GM18507 (cell line): Measurements from ENCODE around the gene PRKCH.

ENCODE experiments used
- DNase-seq: peaks from one replicate; pipeline ENCODE4 v3.0.0; 2011; ENCODE audit warnings: low read depth; ENCODE audit not compliant: insufficient read length; ENCODE audit errors: extremely low spot score
- FAIRE-seq: peaks from 2 replicates; lab custom pipeline; 2011; peaks lifted over from hg19 to GRCh38; lab: Jason Lieb, UNC

Gene PRKCH

DNA sequence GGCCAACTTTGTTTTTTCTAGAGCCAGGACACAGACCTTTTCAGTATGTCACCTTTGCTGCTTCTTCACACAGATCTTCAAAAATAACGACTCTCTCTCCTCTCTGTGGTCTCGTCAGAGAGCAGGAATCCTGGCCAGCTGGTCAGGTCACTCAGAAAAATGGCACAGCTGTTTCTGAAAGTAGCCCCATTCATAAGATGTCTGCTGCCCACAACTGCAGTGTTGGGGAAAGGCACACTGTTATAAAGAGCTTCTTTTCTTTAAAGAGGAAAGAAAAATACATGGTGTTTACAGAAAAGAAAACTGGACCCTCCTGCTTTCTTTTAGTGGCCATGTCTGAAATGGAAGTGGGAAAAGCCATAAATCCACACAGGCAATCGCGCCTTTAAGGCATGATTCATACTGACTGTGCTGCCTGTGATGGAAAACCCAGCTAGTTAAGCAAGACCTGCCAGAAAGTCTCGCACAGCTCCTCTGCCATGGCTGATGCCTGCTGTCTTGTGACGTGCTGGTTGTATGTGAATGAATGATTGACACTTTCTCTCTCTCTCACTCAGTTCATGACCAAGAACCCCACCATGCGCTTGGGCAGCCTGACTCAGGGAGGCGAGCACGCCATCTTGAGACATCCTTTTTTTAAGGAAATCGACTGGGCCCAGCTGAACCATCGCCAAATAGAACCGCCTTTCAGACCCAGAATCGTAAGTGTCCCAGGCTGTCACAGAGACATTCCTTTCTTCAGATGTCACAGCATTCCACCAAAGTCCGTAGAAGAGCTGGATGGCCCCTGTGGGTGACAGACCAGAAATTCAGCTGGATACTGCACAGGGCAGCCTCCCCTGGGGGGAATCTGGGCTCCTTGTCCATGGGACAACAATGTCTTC is 226.0 kb downstream of the PRKCH start:
- DNase-seq (no peak), FAIRE-seq (no peak)

DNA sequence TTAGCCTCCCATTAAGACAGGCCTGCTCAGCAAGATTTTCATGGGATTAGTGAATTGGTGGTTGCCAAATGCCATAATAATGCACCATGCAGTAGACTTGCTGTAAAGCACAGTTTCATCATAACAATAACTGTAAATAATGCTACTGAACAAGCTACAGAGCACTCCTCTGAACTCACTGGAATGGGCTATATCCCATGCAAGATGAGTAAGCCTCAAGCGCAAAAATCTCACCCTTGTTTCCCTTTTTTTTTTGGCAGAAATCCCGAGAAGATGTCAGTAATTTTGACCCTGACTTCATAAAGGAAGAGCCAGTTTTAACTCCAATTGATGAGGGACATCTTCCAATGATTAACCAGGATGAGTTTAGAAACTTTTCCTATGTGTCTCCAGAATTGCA is 228.0 kb downstream of the PRKCH start:
- DNase-seq (no peak), FAIRE-seq (no peak)

GRCh38 chr14:61551384-61551783 is 230.0 kb downstream of the PRKCH start:
- FAIRE-seq (no peak), DNase-seq (no peak)

DNA sequence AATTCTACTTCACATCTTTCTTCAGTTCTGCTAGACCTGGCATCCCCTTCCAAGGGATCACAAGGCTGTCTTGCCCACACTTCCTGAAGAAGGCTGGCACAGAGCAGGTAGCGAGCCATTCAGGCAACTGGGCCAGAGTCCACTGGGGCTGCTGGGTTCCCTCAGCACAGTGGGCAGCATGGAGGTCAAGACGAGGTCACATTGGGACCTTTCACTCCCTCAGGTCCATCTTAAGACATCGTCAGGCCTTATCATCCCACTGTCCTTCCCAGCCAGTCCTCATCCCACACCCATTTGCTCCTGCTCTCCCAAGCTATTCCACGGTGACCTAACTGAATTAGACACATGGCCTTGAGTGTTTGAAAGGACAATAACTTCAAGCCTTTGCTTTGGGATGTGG is 230.9 kb downstream of the PRKCH start:
- DNase-seq (no peak), FAIRE-seq (no peak)

GRCh38 chr14:61553730-61554641 is 232.6 kb downstream of the PRKCH start:
- DNase-seq: no peak
- FAIRE-seq: no peak

GRCh38 chr14:61555056-61555838 is 233.9 kb downstream of the PRKCH start:
- FAIRE-seq: no peak
- no peak for DNase-seq

- FAIRE-seq: no peak
- DNase-seq: no peak
These were observed 235.1 kb downstream of the PRKCH start for GRCh38 chr14:61556455-61556854.

GRCh38 chr14:61557262-61557661 is 235.9 kb downstream of the PRKCH start:
- no peak for FAIRE-seq
- no peak for DNase-seq

GRCh38 chr14:61557854-61558253 is 236.5 kb downstream of the PRKCH start:
- no peak for DNase-seq
- no peak for FAIRE-seq

DNA sequence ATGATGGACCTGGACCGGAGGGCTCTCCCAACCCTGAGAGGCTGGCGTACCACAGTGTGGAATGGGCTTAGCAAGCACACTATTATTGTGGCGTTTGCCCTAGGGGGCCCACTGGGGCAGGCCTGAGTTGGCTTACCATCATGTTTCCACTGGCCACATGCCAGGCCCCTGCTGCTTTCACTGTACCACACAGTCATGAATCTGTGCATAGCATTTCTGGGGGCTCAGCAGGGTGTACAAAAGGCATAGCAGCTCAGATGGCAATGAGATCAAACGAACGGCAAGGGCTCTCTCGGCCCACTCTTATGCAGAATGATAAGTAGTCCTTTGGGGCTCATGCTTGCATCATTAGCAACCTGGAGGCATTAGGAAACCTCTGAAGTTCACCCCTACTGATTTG is 236.9 kb downstream of the PRKCH start:
- no peak for FAIRE-seq
- DNase-seq: no peak

GRCh38 chr14:61559641-61560201 is 238.3 kb downstream of the PRKCH start:
- no peak for FAIRE-seq
- no peak for DNase-seq

DNA sequence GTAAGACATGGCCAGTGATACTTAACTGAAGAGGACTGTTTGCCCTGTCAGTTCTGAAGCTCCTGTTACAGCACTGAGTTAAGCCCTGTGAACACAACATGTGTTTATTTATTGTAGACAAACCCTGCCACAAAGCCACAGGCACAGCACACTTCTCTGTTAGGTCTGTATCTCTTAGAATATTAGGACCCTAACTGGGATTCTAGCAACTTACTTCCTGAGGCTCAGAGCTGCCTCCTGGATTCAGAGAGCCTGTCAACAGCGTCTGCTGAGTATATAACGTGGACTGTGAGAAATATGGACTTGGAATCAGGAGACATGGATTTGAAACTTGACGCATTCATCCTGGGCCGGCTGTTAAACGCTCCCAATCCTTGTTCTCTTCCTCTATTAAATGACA is 238.9 kb downstream of the PRKCH start:
- DNase-seq (no peak), FAIRE-seq (no peak)

- FAIRE-seq (no peak), DNase-seq (no peak)
These were observed 239.7 kb downstream of the PRKCH start for GRCh38 chr14:61561104-61561503.

GRCh38 chr14:61561657-61562276 is 240.4 kb downstream of the PRKCH start:
- no peak for FAIRE-seq

GRCh38 chr14:61562321-61563161 is 241.2 kb downstream of the PRKCH start:
- DNase-seq (no peak), FAIRE-seq (no peak)

More at GRCh38 chr14:61561657-61562276, 240.4 kb downstream of the PRKCH start:
- no peak for DNase-seq

GRCh38 chr14:61563162-61563511 is 241.8 kb downstream of the PRKCH start:
- FAIRE-seq: no peak
- no peak for DNase-seq

DNA sequence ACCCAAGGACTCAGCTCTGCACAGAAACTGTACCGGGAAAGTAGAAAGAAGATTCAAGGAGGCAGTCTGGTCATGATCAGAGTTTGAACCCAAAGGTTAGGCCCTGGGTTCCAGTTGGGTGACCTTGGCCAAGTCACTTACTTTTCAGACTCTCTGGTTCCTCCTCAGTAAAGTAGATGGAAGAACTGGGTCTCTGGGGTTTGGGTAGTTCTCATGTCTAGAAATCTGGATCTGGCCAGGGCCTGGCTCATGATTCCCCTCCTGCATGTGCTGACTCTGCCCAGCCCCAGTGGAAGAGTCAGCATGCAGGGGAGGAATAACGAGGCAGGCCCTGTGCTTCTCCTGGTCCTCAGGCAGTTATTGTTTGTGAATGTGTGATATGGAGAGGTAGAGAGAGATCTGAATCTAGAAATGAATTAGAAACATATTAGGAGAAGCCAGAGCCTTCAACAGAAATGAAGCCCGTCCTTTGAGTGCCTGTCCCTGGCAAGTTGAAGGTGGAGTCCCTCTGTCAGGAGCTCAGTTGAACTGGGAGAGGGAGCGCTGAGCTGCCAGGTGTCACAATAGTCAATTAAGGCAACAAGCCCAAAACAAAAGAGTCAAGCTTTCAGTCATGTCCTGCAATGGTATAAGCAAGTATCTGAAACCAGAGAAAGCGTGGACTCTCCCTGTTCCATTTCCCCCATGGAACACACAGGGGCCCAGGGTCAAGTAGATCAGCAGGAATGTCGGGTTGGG is 242.7 kb downstream of the PRKCH start:
- DNase-seq (no peak), FAIRE-seq (no peak)
